ENCODE results near the gene KRTAP10-9.

- TF ChIP-seq CTCF (conservative IDR thresholded peaks at IDR 0.05; ENCODE audit: low read depth, low read length) = no peak
- TF ChIP-seq EZH2 (IDR thresholded peaks at IDR 0.05; ENCODE audit: borderline replicate concordance, low read depth, low read length, poor library complexity, severe bottlenecking) = no peak
Observed at GRCh38 chr21:44601596-44602462, 25.1 kb upstream of the KRTAP10-9 start.
